Neutrophil (primary cell): ENCODE results near the gene SLC16A3.

Source experiments
- H3K27ac ChIP-seq: fragments of 200-600 bp; sonication (generic); 2 replicates; pipeline ENCODE4 v1.5.1; 2016; ENCODE audit warnings: mild to moderate bottlenecking, moderate library complexity
- H3K27me3 ChIP-seq: fragments of 200-600 bp; sonication (generic); 2 replicates; pipeline ENCODE4 v1.6.0; 2016; ENCODE audit warnings: mild to moderate bottlenecking
- H3K36me3 ChIP-seq: fragments of 200-600 bp; sonication (generic); 2 replicates; pipeline ENCODE4 v1.5.1; 2017
- H3K4me1 ChIP-seq, 2 experiments: fragments of 200-600 bp in 1 of 2; sonication (generic) in 1 of 2; 1 replicate in 1 of 2; 2 replicates in 1 of 2; pipeline versions ENCODE4 v1.5.1 to v1.6.1; 2013 to 2016; ENCODE audit warnings: low read depth in 1 of 2, low read length in 1 of 2, mild to moderate bottlenecking in 1 of 2, moderate library complexity in 1 of 2; ENCODE audit not compliant: control insufficient read depth in 1 of 2, insufficient read depth in 1 of 2
- H3K4me3 ChIP-seq, 2 experiments: fragments of 200-600 bp in 1 of 2; sonication (generic) in 1 of 2; 1 replicate in 1 of 2; 2 replicates in 1 of 2; pipeline ENCODE4 v1.5.1; 2013 to 2016; ENCODE audit warnings: low read depth in 1 of 2, low read length in 1 of 2, mild to moderate bottlenecking in 1 of 2, moderate library complexity in 1 of 2
- H3K9me3 ChIP-seq: fragments of 200-600 bp; sonication (generic); 2 replicates; pipeline ENCODE4 v1.5.1; 2016
- TF ChIP-seq, protein P1 (sequence below): fragments of 200-600 bp; sonication (generic); IDR thresholded peaks from 2 replicates; pipeline ENCODE4 v1.5.1; 2016; ENCODE audit warnings: antibody characterized with exemption

Gene SLC16A3

DNA sequence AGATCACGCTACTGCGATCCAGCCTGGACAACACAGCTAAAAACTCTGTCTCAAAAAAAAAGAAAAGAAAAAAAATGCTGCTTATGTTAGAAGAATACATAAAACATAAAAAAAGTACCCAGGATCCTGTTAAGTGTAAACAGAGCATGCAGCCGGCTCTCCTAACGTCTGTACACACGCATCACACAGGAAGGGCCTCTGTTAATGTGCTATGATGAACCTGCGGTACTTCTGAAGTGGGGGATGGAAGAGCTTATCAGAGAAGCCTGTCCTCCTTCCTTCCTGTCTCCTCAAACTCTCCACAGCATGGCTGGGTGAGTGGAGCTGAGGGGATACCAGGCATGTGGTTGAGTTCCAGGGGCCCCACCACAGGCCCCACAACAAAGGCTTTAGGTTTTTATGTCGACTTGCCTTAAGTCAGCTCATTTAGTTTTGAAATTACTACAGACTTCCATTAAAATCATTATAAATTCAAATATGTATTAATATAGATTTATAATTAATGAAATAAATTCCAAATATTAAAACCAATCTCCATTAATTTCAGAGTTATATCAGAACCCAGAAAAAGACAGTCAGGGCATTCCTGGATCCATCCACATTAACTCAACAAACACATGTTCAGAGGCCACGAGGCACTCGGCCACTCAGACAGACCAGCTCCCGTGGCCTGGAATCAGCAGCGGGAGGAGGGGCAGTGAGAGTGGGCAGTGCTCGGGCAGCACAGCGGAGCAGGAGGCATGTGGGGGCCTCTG lies 27.9 kb upstream of the SLC16A3 start:
- H3K4me1 ChIP-seq = peaks cover 20 to 22% of the 10 kb centered on the region in 2 experiments
- no peaks in the 10 kb centered on the region for H3K27me3 ChIP-seq
- no peaks in the 10 kb centered on the region for H3K9me3 ChIP-seq
- TF ChIP-seq, protein P1, sequence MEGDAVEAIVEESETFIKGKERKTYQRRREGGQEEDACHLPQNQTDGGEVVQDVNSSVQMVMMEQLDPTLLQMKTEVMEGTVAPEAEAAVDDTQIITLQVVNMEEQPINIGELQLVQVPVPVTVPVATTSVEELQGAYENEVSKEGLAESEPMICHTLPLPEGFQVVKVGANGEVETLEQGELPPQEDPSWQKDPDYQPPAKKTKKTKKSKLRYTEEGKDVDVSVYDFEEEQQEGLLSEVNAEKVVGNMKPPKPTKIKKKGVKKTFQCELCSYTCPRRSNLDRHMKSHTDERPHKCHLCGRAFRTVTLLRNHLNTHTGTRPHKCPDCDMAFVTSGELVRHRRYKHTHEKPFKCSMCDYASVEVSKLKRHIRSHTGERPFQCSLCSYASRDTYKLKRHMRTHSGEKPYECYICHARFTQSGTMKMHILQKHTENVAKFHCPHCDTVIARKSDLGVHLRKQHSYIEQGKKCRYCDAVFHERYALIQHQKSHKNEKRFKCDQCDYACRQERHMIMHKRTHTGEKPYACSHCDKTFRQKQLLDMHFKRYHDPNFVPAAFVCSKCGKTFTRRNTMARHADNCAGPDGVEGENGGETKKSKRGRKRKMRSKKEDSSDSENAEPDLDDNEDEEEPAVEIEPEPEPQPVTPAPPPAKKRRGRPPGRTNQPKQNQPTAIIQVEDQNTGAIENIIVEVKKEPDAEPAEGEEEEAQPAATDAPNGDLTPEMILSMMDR = no peak
- H3K4me3 ChIP-seq = no peak overlapping the region
- no peak overlapping the region for H3K27ac ChIP-seq
- H3K36me3 ChIP-seq = peaks cover 6% of the 10 kb centered on the region

DNA sequence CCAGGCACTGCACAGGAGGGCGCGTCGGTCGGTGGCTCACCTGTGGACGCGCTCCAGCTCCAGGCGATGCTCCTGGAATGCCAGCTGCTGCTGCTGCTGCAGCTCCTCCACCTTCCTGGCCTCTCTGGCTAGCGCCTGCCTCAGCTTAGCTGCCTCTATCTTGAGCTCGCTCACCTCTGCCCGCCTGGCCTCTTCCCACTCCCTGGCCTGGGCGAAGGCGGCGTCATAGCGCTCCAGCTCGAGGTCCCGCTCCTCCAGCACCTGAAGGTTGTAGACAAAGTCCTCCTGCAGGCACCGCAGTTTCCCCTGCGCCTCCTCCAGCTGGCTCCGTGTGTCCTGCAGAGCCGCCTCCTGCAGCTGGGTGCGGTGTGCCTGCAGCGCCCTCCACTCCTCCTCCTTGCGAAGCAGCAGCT lies 27.3 kb upstream of the SLC16A3 start:
- TF ChIP-seq, protein P1 = no peak
- no peak overlapping the region for H3K27ac ChIP-seq
- H3K4me1 ChIP-seq = peaks cover 25 to 28% of the 10 kb centered on the region in 2 experiments

DNA sequence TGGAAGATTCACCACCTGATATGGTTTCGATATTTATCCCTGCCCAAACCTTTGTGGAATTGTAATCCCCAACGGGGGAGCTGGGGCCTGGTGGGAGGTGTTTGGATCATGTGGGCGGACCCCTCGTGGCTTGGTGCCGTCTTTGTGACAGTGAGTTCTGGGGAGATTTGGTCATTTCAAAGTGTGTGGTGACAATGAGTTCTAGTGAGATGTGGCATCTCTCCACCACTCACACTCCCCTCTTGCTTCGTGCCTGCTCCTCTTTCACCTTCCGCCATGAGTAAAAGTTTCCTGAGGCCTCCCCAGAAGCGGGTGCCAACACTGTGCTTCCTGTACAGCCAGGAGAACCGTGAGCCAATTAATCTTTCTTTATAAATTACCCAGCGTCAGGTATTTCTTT lies 25.9 kb upstream of the SLC16A3 start:
- H3K27me3 ChIP-seq = no peaks in the 10 kb centered on the region
- peaks cover 40% of the 10 kb centered on the region in 2 experiments for H3K4me1 ChIP-seq
- no peak overlapping the region for H3K27ac ChIP-seq
- no peaks in the 10 kb centered on the region for H3K9me3 ChIP-seq
- no peak overlapping the region for H3K4me3 ChIP-seq
- peaks cover under 1% of the 10 kb centered on the region for H3K36me3 ChIP-seq
- TF ChIP-seq, protein P1 = no peak

More for the DNA sequence above, 27.3 kb upstream of the SLC16A3 start:
- no peaks in the 10 kb centered on the region for H3K27me3 ChIP-seq
- no peaks in the 10 kb centered on the region for H3K9me3 ChIP-seq
- no peak overlapping the region for H3K4me3 ChIP-seq
- H3K36me3 ChIP-seq = peaks cover 6% of the 10 kb centered on the region

DNA sequence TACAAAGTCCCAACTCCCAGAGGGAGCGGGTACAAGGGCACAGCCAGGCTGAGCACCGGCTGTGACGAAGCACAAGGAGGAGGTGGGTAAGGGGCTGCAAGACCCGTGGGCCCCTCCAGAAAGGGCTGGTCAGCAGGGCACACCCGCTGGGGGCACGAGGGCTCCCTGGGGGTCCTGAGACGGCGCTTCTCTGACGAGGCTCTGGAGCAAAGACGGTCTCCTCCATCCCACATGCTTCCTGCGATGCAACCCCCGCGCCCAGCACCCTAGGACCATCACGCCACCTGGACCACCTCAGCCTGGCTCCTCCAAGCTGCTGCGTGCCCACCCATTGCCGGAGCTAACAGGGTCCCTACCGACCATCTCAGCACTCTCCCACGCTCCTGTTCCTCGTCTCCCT lies 24.9 kb upstream of the SLC16A3 start:
- Histone ChIP-seq H3K36me3 (no peaks in the 10 kb centered on the region), H3K4me3 (no peak overlapping the region), H3K27ac (peak overlapping the region; percentile 38), H3K4me1 (peaks cover 40% of the 10 kb centered on the region in 2 experiments), H3K9me3 (no peaks in the 10 kb centered on the region), H3K27me3 (no peaks in the 10 kb centered on the region)
- TF ChIP-seq, protein P1 = no peak

DNA sequence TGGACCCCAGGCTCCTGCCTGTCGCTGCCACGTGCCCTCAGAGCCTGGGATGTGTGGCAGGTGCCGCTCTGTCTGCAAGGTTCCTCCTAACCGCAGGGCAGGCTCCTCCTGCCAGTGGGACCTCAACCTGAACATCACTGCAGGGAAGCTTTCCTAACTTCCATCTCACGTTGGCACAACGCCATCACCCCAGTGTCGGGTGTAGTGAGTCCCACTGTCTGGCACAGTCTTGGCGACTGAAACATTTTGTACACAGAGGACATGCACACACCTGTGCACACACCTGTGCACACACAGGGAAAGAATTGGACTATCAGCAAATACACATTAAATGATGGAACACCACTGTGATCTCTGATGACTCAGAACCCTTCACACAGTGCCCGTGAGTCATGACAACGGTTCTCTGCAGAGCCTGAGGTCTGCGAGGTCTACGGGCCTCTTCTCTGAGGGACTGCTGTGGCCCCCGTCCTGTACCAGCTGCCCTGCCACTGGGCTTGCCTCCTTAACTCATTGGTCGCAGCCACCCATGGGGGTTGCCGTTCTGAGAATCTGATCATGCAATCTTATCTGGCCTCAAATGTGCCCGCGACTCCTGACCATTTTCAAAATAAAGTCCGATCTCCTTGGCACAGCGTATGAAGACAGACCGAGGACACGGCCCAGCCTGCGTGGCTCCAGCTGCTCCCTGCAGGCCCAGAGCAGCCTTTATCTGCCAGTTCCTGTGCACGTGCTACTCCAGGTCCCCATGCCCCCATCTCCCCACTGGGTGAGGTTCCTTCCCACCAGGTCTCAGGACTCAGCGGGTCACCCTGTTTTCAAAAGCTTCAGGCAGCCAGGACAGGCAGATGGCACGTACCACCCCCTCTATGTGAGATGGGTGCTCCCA lies 23.8 kb upstream of the SLC16A3 start:
- TF ChIP-seq, protein P1 = no peak
- peaks cover 40% of the 10 kb centered on the region in 2 experiments for H3K4me1 ChIP-seq
- no peaks in the 10 kb centered on the region for H3K9me3 ChIP-seq
- H3K27ac ChIP-seq = peak overlapping the region; percentile 99
- H3K27me3 ChIP-seq = no peaks in the 10 kb centered on the region
- peak overlapping the region; percentile 61 to 63 for H3K4me3 ChIP-seq
- no peaks in the 10 kb centered on the region for H3K36me3 ChIP-seq
